ENCODE measurements around the gene MOXD1. TPM values are rescaled to one million over a fixed set of nuclear protein-coding genes. Genes with fewer than 3 reads are reported as not detected.

Gene MOXD1
- total RNA-seq, 1 experiment from 2014 or later, result 1.0 TPM

Other genes with a start within 250 kb of the MOXD1 start
- gene STX7, start 111.6 kb upstream of the MOXD1 start, total RNA-seq (2021; ENCODE audit: unreplicated experiment), result 27.8 TPM
- gene TAAR9, start 136.8 kb upstream of the MOXD1 start, total RNA-seq (2021; ENCODE audit: unreplicated experiment), result not detected
- gene TAAR8, start 151.2 kb upstream of the MOXD1 start, total RNA-seq (2021; ENCODE audit: unreplicated experiment), result not detected
- not detected for gene TAAR6, start 168.8 kb upstream of the MOXD1 start, total RNA-seq (2021; ENCODE audit: unreplicated experiment)
- gene TAAR5, start 188.3 kb upstream of the MOXD1 start, total RNA-seq (2021; ENCODE audit: unreplicated experiment), result not detected
- not detected for gene TAAR2, start 222.8 kb upstream of the MOXD1 start, total RNA-seq (2021; ENCODE audit: unreplicated experiment)

Data from HCT116 (cell line).